ENCODE data around the gene GATA5.

DNA sequence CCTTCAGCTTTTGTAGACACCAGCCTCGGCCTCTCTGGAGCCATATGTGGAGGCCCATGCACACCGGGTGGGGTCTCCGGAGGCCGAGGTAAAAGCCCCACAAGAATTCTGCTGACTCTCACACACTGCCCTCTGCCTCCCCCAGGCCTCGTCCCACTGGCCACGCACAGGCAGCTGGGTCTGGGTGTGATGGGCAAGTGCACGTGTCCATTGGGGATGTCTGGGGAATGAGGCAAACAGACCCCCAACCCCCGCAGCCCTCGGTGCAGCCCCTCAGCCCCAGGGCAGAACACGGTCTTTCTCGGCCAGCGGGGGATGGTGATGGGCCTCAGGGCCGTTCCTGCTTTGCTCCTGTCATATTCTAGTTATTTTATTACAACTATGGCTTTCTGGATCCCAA lies 44.0 kb upstream of the GATA5 start:
- TF ChIP-seq CTCF (IDR thresholded peaks at IDR 0.05), result no peak
- TF ChIP-seq TAF1 (IDR thresholded peaks at IDR 0.05; ENCODE audit: borderline replicate concordance, low read depth, low read length), result no peak
- TF ChIP-seq, protein P1, sequence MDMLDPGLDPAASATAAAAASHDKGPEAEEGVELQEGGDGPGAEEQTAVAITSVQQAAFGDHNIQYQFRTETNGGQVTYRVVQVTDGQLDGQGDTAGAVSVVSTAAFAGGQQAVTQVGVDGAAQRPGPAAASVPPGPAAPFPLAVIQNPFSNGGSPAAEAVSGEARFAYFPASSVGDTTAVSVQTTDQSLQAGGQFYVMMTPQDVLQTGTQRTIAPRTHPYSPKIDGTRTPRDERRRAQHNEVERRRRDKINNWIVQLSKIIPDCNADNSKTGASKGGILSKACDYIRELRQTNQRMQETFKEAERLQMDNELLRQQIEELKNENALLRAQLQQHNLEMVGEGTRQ (IDR thresholded peaks at IDR 0.05; ENCODE audit: borderline replicate concordance, low read depth, low read length), result no peak
- no peak for TF ChIP-seq RAD21 (IDR thresholded peaks at IDR 0.05; ENCODE audit: low read length)
- no peak for TF ChIP-seq RCOR1 (IDR thresholded peaks at IDR 0.05; ENCODE audit: low read length)
- TF ChIP-seq, protein P2, sequence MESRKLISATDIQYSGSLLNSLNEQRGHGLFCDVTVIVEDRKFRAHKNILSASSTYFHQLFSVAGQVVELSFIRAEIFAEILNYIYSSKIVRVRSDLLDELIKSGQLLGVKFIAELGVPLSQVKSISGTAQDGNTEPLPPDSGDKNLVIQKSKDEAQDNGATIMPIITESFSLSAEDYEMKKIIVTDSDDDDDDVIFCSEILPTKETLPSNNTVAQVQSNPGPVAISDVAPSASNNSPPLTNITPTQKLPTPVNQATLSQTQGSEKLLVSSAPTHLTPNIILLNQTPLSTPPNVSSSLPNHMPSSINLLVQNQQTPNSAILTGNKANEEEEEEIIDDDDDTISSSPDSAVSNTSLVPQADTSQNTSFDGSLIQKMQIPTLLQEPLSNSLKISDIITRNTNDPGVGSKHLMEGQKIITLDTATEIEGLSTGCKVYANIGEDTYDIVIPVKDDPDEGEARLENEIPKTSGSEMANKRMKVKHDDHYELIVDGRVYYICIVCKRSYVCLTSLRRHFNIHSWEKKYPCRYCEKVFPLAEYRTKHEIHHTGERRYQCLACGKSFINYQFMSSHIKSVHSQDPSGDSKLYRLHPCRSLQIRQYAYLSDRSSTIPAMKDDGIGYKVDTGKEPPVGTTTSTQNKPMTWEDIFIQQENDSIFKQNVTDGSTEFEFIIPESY (IDR thresholded peaks at IDR 0.05; ENCODE audit: borderline replicate concordance, low read depth), result no peak
- no peak for TF ChIP-seq YY1 (IDR thresholded peaks at IDR 0.05; ENCODE audit: low read depth)
- no peak for TF ChIP-seq CHD2 (IDR thresholded peaks at IDR 0.05; ENCODE audit: low read length, partially characterized antibody)
- no peak for TF ChIP-seq NRF1 (IDR thresholded peaks at IDR 0.05; ENCODE audit: low read depth, low read length)
- TF ChIP-seq EZH2phosphoT487 (IDR thresholded peaks at IDR 0.05; ENCODE audit: borderline replicate concordance, low read depth), result no peak
